Measurements from ENCODE around the gene MYO10.
"Not testable (repeated sequence)": the region's sequence is repeated elsewhere in the genome, so short reads cannot be mapped to it uniquely, and the experiment has no call there.

The MYO10 gene

GRCh38 chr5:16735101-16736060 is 200.7 kb downstream of the MYO10 start:
- no peak for DNase-seq

GRCh38 chr5:16733331-16734006 is 202.6 kb downstream of the MYO10 start:
- no peak for DNase-seq

- no peak for DNase-seq
Measured at GRCh38 chr5:16732356-16732755, 203.7 kb downstream of the MYO10 start.

GRCh38 chr5:16727755-16728325 is 208.2 kb downstream of the MYO10 start:
- DNase-seq = no peak

GRCh38 chr5:16726538-16726946 is 209.5 kb downstream of the MYO10 start:
- DNase-seq = peak in 1 of 2 donors; percentile 27

GRCh38 chr5:16725575-16725974 is 210.5 kb downstream of the MYO10 start:
- no peak for DNase-seq

GRCh38 chr5:16723821-16724220 is 212.3 kb downstream of the MYO10 start:
- no peak for DNase-seq

- DNase-seq = no peak
Measured at GRCh38 chr5:16722097-16722495, 214.0 kb downstream of the MYO10 start.

- DNase-seq = no peak
Measured at GRCh38 chr5:16721151-16722096, 214.7 kb downstream of the MYO10 start.

GRCh38 chr5:16718036-16718435 is 218.1 kb downstream of the MYO10 start:
- not testable (repeated sequence) for DNase-seq

GRCh38 chr5:16713386-16713928 is 222.6 kb downstream of the MYO10 start:
- no peak for DNase-seq

GRCh38 chr5:16712620-16713019 is 223.5 kb downstream of the MYO10 start:
- DNase-seq = no peak

GRCh38 chr5:16712178-16712577 is 223.9 kb downstream of the MYO10 start:
- no peak for DNase-seq

- DNase-seq = no peak
Measured at GRCh38 chr5:16709691-16710433, 226.2 kb downstream of the MYO10 start.

GRCh38 chr5:16707869-16708192 is 228.3 kb downstream of the MYO10 start:
- no peak for DNase-seq

- no peak for DNase-seq
Measured at GRCh38 chr5:16707168-16707868, 228.8 kb downstream of the MYO10 start.

- DNase-seq = no peak
Measured at GRCh38 chr5:16704945-16705344, 231.1 kb downstream of the MYO10 start.

- no peak for DNase-seq
Measured at GRCh38 chr5:16702964-16703363, 233.1 kb downstream of the MYO10 start.

GRCh38 chr5:16701134-16702099 is 234.7 kb downstream of the MYO10 start:
- no peak for DNase-seq

GRCh38 chr5:16700081-16700480 is 236.0 kb downstream of the MYO10 start:
- no peak for DNase-seq
